Measurements from ENCODE around the gene TXNDC8.

The TXNDC8 gene

DNA sequence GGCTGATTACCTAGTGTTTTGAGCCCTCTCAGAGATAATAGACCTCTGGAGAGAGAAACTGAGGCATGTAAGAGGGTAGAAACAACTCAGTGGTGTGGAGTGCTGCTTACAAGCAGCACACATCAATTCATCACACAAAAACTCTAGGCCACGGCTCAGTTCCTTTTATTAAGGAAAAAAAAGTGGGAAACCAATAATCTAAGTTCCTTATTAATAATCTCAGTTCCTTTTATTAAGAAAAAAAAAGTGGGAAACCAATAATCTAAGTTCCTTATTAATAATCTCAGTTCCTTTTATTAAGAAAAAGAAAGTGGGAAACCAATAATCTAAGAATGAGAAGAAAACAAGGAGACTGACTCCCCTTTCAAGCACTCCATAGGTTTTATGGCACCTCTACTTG lies 28.0 kb downstream of the TXNDC8 start:
- Mint-ChIP-seq H3K4me3 (no peak overlapping the region), H3K9me3 (ENCODE audit: low read depth) (peaks cover 3% of the 10 kb centered on the region), H3K27me3 (no peaks in the 10 kb centered on the region), H3K4me1 (ENCODE audit: low read depth) (peaks cover 5% of the 10 kb centered on the region), H3K36me3 (no peaks in the 10 kb centered on the region), H3K27ac (no peak overlapping the region)

DNA sequence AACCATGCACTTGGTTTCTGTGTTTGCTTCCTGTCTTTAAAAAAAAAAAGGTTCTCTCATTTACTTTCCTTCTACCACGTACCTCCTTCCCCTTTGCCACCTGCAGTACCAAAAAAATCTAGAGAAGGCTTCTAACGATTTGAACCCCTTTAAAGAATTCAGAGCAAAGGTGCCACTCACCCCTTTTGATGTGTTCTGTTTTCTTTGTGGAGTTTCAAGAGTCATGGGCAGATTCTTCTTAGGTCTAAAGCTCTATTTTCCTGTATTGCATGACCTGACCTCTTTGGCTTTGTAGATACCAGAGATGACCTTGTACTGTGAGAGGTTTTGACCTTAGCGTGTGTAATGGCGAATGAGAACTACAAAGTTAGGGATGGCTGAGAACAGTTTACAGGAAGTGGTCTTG lies 29.0 kb downstream of the TXNDC8 start:
- Mint-ChIP-seq H3K36me3 (no peaks in the 10 kb centered on the region), H3K4me3 (no peak overlapping the region), H3K27me3 (no peaks in the 10 kb centered on the region), H3K27ac (no peak overlapping the region), H3K9me3 (ENCODE audit: low read depth) (peaks cover 3% of the 10 kb centered on the region), H3K4me1 (ENCODE audit: low read depth) (peaks cover 5% of the 10 kb centered on the region)

DNA sequence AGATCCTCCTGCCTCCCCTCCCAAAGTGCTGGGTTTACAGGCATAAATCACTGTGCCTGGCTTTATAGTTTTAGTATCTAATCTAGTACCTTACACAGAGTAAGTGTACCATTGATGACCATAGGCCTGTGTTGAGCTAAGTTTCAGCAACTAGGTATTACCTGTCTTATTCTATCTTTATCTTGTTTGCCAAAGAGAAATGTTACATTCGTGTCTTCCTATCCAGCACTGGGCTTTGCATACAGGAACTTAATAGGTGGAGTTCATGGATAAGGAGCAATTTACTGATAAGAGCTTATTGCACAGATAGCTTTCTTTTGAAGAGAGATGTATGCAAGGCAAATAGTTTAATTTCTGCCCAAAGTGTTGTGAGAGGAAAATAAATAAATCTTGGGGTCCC lies 30.5 kb downstream of the TXNDC8 start:
- Mint-ChIP-seq H3K27ac (no peak overlapping the region), H3K36me3 (no peaks in the 10 kb centered on the region), H3K9me3 (ENCODE audit: low read depth) (no peaks in the 10 kb centered on the region), H3K4me3 (no peak overlapping the region), H3K4me1 (ENCODE audit: low read depth) (peaks cover 5% of the 10 kb centered on the region), H3K27me3 (no peaks in the 10 kb centered on the region)

DNA sequence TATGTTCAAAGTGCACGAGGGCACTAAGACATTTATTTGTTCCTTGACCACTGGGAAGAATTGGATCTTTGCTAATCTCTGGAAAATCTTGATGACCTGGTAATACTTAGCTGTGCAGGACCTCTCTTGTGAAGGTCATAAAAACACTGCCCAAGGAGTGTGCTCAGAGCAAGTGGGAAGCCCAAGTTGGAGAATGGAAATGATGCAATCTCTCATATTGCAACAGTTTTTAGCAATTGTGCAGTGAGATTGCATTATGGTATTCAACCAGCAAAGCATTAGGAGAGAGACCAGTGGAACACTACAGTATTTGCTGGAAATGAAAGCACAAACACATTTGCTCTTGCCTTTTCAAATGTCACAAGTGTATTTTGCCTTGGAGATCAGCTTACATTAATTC lies 34.5 kb downstream of the TXNDC8 start:
- Mint-ChIP-seq H3K27me3 (peaks cover 4% of the 10 kb centered on the region), H3K9me3 (ENCODE audit: low read depth) (no peaks in the 10 kb centered on the region), H3K36me3 (no peaks in the 10 kb centered on the region), H3K4me3 (no peak overlapping the region), H3K27ac (no peak overlapping the region), H3K4me1 (ENCODE audit: low read depth) (no peaks in the 10 kb centered on the region)

DNA sequence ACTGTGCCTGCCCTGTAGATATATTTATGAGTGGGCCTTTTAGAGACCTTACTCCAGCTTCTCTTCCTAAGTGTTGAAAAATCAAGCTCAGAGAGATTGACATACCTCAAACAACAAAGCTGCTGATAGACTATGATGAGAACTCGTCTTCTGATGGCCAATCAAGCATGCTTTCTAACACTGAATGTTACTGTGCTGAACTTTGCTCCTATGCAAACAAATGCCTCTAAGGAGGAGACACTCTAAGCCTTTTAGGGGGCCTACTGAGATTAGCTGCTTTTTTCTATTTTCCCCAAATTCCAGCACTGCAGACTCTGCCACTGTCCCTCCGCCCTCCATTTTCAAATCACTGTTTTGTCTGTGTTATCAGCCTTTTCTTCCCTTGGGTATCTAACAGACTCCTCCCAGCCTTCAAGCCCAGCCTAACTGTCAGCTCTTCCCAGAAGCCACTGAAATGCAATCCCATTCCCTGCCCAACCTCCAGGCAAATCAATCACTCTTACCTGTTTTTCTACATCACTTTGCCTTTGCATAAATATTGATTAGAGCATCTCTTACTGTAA lies 39.5 kb downstream of the TXNDC8 start:
- H3K36me3 Mint-ChIP-seq = no peaks in the 10 kb centered on the region
- H3K4me3 Mint-ChIP-seq = no peak overlapping the region
- no peak overlapping the region for H3K27ac Mint-ChIP-seq
- no peaks in the 10 kb centered on the region for H3K4me1 Mint-ChIP-seq (ENCODE audit: low read depth)
- no peaks in the 10 kb centered on the region for H3K9me3 Mint-ChIP-seq (ENCODE audit: low read depth)
- H3K27me3 Mint-ChIP-seq = peaks cover 4% of the 10 kb centered on the region

DNA sequence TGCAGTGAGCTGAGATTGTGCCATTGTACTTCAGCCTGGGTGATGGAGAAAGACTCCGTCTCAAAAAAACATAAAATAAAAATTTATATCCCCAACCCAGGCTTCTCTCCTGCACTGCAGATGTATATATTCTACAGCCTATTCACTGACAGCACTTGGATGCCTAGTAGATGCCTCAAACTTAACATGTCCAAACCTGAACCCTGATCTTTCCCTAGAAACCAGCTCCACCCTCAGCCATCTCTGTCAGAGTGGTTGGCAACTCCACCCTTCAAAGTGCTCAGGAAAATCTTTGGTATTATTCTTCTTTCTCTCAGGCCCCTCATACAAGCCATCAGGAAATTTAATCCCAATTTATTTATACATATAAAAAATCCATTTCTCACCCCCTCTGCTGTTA lies 44.4 kb downstream of the TXNDC8 start:
- Mint-ChIP-seq H3K4me3 (no peak overlapping the region), H3K36me3 (no peaks in the 10 kb centered on the region), H3K9me3 (ENCODE audit: low read depth) (no peaks in the 10 kb centered on the region), H3K27me3 (peaks cover 2% of the 10 kb centered on the region), H3K4me1 (ENCODE audit: low read depth) (no peaks in the 10 kb centered on the region), H3K27ac (no peak overlapping the region)

DNA sequence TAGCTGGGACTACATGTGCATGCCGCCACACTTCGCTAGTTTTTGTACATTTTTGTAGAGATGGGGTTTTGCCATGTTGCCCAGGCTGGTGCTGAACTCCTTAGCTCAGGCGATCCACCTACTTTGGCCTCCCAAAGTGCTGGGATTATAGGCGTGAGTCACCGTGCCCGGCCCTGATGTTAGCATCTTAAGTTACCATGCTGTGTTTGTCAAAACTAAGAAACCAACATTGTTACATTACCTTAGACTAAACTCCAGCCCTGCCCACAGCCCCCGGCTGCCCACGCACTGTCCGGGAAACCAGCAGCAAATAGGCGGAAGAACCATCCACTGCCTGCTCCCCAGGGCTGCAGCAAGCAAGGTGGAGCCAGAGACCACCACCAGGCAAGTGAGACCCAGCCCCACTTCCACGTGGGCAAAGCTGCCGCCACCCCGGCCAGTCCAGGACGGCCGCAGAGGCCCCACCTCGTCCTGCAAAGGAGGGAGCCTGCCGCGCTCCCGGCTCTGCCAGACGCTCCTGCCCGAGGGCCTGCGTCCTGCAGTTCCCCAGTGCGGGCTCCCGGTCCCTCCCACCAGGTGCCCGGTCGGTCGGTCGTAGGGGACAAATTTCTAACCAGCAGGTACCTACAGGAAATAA lies 45.6 kb downstream of the TXNDC8 start:
- H3K36me3 Mint-ChIP-seq = no peaks in the 10 kb centered on the region
- no peaks in the 10 kb centered on the region for H3K4me1 Mint-ChIP-seq (ENCODE audit: low read depth)
- H3K4me3 Mint-ChIP-seq = no peak overlapping the region
- no peak overlapping the region for H3K27ac Mint-ChIP-seq
- H3K27me3 Mint-ChIP-seq = peaks cover 2% of the 10 kb centered on the region
- H3K9me3 Mint-ChIP-seq (ENCODE audit: low read depth) = no peaks in the 10 kb centered on the region

DNA sequence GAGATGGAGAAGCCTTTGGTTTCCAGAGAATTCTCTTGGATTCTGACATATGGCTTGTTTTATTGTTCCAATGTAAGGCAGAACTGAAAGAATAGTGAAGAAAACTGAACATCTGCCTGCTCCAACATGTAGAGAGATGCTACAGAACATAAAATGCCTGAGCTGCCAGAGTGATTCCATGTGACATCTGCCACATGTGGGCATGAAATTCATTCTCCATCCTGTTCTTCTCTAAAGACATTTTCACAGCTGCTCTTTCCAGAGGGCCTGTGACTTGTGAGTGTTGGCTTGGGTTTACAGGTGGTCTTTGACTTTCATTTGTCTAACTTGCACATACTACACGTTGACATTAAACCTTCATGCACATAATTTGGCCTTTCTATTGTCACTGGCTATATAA lies 47.7 kb downstream of the TXNDC8 start:
- H3K36me3 Mint-ChIP-seq = no peaks in the 10 kb centered on the region
- H3K9me3 Mint-ChIP-seq (ENCODE audit: low read depth) = no peaks in the 10 kb centered on the region
- peaks cover 4% of the 10 kb centered on the region for H3K27me3 Mint-ChIP-seq
- no peak overlapping the region for H3K4me3 Mint-ChIP-seq
- H3K4me1 Mint-ChIP-seq (ENCODE audit: low read depth) = no peaks in the 10 kb centered on the region
- H3K27ac Mint-ChIP-seq = no peak overlapping the region

DNA sequence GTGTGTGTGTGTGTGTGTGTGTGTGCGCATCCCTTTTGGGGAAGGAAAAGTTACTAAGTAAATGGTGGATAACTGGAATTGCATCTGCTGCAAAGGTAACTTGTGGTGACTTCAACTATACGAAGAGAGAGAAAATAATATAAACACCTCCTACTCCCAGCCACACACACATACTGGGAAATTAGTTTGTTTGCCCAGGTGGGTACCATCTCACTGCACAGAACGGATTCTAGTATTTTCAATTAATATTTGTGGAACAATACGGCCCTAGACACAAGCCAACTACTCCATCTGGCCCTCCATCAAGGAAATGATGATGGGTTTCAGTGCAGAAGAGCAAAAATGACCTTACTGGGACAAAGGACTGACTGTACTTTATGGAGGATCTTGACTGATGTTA lies 49.2 kb downstream of the TXNDC8 start:
- H3K4me1 Mint-ChIP-seq (ENCODE audit: low read depth) = no peaks in the 10 kb centered on the region
- H3K9me3 Mint-ChIP-seq (ENCODE audit: low read depth) = no peaks in the 10 kb centered on the region
- H3K4me3 Mint-ChIP-seq = no peak overlapping the region
- no peak overlapping the region for H3K27ac Mint-ChIP-seq
- no peaks in the 10 kb centered on the region for H3K36me3 Mint-ChIP-seq
- H3K27me3 Mint-ChIP-seq = peaks cover 4% of the 10 kb centered on the region

DNA sequence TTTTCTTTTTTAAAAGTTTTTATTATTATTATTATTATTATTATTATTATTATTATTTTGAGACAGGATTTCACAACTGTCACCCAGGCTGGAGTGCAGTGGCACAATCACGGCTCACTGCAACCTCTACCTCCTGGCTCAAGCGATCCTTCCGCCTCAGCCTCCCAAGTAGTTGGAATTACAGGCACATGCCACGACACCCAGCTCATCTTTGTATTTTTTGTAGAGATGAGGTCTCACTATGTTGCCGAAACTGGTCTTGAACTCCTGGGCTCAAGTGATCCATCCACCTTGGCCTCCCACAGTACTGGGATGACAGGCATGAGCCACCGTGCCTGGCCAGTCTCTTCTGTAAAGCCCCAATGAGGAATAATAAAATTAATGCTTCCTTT lies 50.4 kb downstream of the TXNDC8 start:
- H3K27ac Mint-ChIP-seq = no peak overlapping the region
- H3K4me3 Mint-ChIP-seq = no peak overlapping the region
- peaks cover 4% of the 10 kb centered on the region for H3K27me3 Mint-ChIP-seq
- no peaks in the 10 kb centered on the region for H3K36me3 Mint-ChIP-seq
- no peaks in the 10 kb centered on the region for H3K9me3 Mint-ChIP-seq (ENCODE audit: low read depth)
- no peaks in the 10 kb centered on the region for H3K4me1 Mint-ChIP-seq (ENCODE audit: low read depth)

DNA sequence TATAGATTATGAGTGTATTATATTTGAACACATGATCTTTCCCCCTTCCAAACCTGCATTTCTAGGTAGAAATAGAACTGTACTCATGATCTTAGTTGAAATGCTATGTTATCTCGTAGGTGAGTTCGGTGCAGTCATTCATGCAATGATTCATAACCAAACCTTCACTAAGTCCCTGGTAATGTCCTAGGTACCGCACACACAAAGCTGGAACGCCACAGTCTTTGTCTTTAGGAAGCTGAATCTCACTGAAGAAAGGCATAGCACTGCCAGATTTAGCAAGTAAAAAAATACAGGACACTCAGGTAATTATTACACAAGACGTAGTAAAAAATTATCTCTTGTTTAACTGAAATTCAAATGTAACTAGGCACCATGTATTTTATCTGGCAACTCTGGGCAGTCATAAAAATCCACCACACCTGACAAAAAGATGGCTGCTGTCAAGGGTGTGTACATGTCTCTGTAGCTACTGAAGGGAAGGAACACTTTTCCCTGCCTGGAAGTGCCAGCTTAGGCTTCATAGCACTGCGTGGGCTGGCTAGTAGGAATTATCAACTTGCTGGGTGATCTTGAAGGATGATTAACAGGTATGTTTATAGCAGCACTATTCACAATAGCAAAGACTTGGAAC lies 53.3 kb downstream of the TXNDC8 start:
- H3K9me3 Mint-ChIP-seq (ENCODE audit: low read depth) = no peaks in the 10 kb centered on the region
- H3K27ac Mint-ChIP-seq = no peak overlapping the region
- peaks cover 7% of the 10 kb centered on the region for H3K27me3 Mint-ChIP-seq
- H3K36me3 Mint-ChIP-seq = no peaks in the 10 kb centered on the region
- no peaks in the 10 kb centered on the region for H3K4me1 Mint-ChIP-seq (ENCODE audit: low read depth)
- H3K4me3 Mint-ChIP-seq = no peak overlapping the region

DNA sequence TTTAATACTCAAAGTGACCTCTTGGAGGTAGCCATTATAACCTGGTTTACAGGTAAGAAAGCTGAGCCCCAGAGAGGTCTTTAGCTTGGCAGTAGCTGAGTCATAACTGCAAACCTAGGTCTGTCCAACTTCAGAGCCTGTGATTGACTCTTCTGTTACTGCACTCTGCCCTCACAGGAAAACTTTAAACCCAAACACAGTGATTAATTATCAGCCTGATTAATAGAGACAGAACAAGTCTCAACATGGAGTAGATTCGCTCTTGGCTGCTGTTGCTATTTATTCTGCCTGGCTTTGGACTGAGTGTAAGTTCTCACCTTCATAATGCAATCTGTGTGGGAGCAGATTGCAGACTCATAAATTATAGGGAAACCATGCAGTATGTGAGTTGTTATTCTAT lies 53.9 kb downstream of the TXNDC8 start:
- Mint-ChIP-seq H3K9me3 (ENCODE audit: low read depth) (no peaks in the 10 kb centered on the region), H3K4me1 (ENCODE audit: low read depth) (no peaks in the 10 kb centered on the region), H3K27me3 (peaks cover 10% of the 10 kb centered on the region), H3K4me3 (no peak overlapping the region), H3K27ac (no peak overlapping the region), H3K36me3 (no peaks in the 10 kb centered on the region)

DNA sequence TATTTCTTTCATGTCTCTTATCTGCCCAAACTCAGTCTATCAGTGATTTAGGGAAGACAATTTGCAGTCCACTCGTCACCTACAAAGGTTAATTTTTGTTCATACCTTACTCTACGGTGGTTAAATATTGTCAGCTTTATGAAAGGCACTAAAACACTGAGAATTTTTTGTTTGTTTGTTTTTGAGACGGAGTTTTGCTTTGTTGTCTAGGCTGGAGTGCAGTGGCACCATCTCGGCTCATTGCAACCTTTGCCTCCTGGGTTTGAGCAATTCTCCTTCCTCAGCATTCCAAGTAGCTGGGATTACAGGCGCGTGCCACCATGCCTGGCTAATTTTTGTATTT lies 55.0 kb downstream of the TXNDC8 start:
- Mint-ChIP-seq H3K36me3 (no peaks in the 10 kb centered on the region), H3K4me1 (ENCODE audit: low read depth) (peaks cover 2% of the 10 kb centered on the region), H3K27me3 (peaks cover 10% of the 10 kb centered on the region), H3K9me3 (ENCODE audit: low read depth) (no peaks in the 10 kb centered on the region), H3K27ac (no peak overlapping the region), H3K4me3 (no peak overlapping the region)

DNA sequence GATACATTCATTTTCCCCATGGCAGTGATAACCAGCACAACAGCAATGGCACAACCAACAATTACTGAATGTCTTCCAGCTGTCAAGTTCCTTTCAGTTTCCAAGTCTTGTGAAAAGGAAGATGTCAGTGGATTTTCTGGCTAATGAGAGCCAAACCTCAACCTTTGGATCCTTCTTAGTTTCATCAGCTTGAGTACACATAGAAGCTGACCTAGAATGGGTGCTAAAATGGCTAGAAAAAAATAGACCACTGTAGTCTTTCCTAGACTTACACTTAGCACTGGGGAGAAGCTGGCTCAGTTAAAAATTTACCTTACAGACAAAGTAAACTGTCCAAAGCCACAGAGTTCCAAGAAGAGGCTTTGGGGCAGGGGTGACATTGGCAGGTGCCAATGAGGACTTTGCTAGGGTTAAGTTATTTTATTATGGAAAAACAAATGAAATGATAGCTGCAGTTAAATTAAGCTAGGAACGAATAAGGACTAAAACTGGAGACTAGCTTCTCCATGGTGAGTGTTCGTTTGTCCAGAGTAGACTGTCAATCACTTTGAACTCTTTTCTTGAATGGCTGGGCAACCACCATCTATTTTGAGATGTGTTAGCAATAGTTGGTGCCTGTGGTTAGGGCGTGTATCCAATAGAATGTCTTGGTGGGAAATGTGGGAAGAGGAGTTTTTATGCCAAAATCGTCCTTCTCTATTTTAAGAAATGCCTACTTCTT lies 55.5 kb downstream of the TXNDC8 start:
- H3K27ac Mint-ChIP-seq = no peak overlapping the region
- no peak overlapping the region for H3K4me3 Mint-ChIP-seq
- peaks cover 2% of the 10 kb centered on the region for H3K4me1 Mint-ChIP-seq (ENCODE audit: low read depth)
- no peaks in the 10 kb centered on the region for H3K36me3 Mint-ChIP-seq
- no peaks in the 10 kb centered on the region for H3K9me3 Mint-ChIP-seq (ENCODE audit: low read depth)
- peaks cover 10% of the 10 kb centered on the region for H3K27me3 Mint-ChIP-seq

DNA sequence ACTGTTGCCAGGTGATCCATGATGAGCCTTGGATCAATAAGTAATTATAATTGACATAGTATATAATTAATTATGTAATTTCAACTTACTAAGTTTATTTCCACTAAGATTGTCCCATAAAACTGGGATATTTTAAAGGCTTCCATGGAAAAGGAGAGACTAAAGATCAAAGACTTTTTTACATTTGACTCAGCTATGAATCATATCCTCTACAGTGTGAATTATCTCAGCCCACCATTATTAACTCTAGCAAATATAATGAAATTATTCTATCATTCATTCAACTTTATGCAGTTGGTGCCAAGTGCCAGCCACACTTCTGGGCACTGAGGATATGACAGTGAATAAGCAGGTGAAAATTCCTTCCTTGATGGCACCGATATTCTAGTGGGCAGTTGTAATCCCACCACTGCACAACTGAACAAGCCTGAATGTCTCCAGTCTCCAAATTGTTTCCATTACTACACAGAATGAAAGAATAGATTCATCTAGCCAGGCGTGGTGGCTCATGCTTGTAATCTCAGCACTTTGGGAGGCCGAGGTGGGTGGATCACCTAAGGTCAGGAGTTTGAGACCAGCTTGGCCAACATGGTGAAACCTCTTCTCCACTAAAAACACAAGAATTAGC lies 59.5 kb downstream of the TXNDC8 start:
- Mint-ChIP-seq H3K27me3 (peaks cover 7% of the 10 kb centered on the region), H3K36me3 (no peaks in the 10 kb centered on the region), H3K4me1 (ENCODE audit: low read depth) (peaks cover 2% of the 10 kb centered on the region), H3K27ac (no peak overlapping the region), H3K4me3 (no peak overlapping the region), H3K9me3 (ENCODE audit: low read depth) (no peaks in the 10 kb centered on the region)
